T-helper 1 cell treated with Interleukin-12 subunit alpha and Interleukin-12 subunit beta and Interleukin-4 antibody, amounts not matched to agents 30 μg/mL and 1 μg/mL, for 36 hours (primary cell): ENCODE data around the gene ISX.
"Not testable (repeated sequence)": the region's sequence is repeated elsewhere in the genome, so short reads cannot be mapped to it uniquely, and the experiment has no call there.

Experiments used
- H3K27ac Mint-ChIP-seq: one replicate; pipeline ENCODE4 v1.8.0; 2021; ENCODE audit warnings: mild to moderate bottlenecking, mixed read lengths
- H3K27me3 Mint-ChIP-seq: one replicate; pipeline ENCODE4 v1.8.0; 2021; ENCODE audit warnings: low read depth, mixed read lengths
- H3K36me3 Mint-ChIP-seq: one replicate; pipeline ENCODE4 v1.8.0; 2021; ENCODE audit warnings: low read depth, mixed read lengths
- H3K4me1 Mint-ChIP-seq: one replicate; pipeline ENCODE4 v1.8.0; 2021; ENCODE audit warnings: low read depth, mixed read lengths
- H3K4me3 Mint-ChIP-seq: one replicate; pipeline ENCODE4 v1.8.0; 2021; ENCODE audit warnings: mild to moderate bottlenecking, moderate library complexity, mixed read lengths
- H3K9me3 Mint-ChIP-seq: one replicate; pipeline ENCODE4 v1.8.0; 2021; ENCODE audit warnings: mixed read lengths

ISX gene

GRCh38 chr22:35065796-35066218 lies at the start of gene ISX:
Gene ISX (plus strand): TSS chr22:35066158. CDS start chr22:35067088, 930 bp downstream.
- H3K27me3 Mint-ChIP-seq = no peaks in the 10 kb centered on the region
- H3K27ac Mint-ChIP-seq = no peak within 1 kb of the TSS
- no peaks in the 10 kb centered on the region for H3K36me3 Mint-ChIP-seq
- H3K9me3 Mint-ChIP-seq = no peaks in the 10 kb centered on the region
- no peak within 1 kb of the TSS for H3K4me3 Mint-ChIP-seq
- H3K4me1 Mint-ChIP-seq = peaks cover 4% of the 10 kb centered on the region

DNA sequence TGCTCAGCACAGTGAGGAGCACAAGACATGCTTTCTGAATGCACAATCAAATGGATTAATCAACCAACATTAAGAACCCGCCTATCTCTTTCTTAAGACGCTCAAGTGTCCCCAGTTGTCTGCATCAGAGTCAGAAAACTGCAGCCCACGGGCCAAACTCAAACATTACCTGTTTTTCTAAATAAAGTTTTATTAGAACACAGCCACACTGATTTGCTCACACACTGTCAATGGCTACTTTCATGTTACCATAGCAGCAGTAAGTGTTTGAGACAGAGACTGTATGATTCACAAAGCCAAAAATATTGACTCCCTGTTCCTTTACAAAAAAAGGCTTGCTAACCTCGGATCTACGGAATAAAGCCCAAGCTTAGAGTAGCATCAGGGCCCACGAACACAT lies 49.0 kb upstream of the ISX start:
- Mint-ChIP-seq H3K27ac (no peak overlapping the region), H3K27me3 (no peaks in the 10 kb centered on the region), H3K4me3 (no peak overlapping the region), H3K4me1 (no peaks in the 10 kb centered on the region), H3K9me3 (no peaks in the 10 kb centered on the region), H3K36me3 (no peaks in the 10 kb centered on the region)

- Mint-ChIP-seq H3K36me3 (no peaks in the 10 kb centered on the region), H3K27me3 (peaks cover under 1% of the 10 kb centered on the region), H3K9me3 (no peaks in the 10 kb centered on the region), H3K4me1 (peaks cover under 1% of the 10 kb centered on the region), H3K4me3 (no peak overlapping the region), H3K27ac (no peak overlapping the region)
These were observed 47.0 kb upstream of the ISX start for GRCh38 chr22:35018995-35019394.

DNA sequence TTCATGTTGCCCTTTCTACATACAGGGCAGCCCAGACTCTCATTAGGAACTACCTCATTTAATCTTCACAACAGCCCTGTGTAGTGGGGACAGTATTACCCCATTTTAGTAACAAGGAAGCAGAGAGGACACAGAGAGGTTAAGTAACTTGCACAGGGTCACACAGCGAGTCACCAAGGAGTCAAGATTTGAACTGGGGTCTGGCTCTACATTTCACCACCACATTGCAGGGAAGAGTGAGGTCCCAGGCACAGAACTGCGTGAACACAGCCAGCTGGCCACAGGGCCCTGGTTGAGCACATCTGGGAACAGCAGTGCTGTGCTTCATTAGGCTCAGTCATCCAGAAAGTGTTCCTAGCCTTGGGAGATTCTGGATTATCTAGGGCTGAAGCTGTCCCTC lies 45.4 kb upstream of the ISX start:
- Mint-ChIP-seq H3K9me3 (no peaks in the 10 kb centered on the region), H3K4me1 (peaks cover 3% of the 10 kb centered on the region), H3K27ac (no peak overlapping the region), H3K36me3 (no peaks in the 10 kb centered on the region), H3K27me3 (peaks cover 3% of the 10 kb centered on the region), H3K4me3 (no peak overlapping the region)

GRCh38 chr22:35021161-35021560 lies 44.8 kb upstream of the ISX start:
- H3K36me3 Mint-ChIP-seq = no peaks in the 10 kb centered on the region
- H3K27ac Mint-ChIP-seq = no peak overlapping the region
- H3K9me3 Mint-ChIP-seq = no peaks in the 10 kb centered on the region
- H3K4me3 Mint-ChIP-seq = no peak overlapping the region
- H3K27me3 Mint-ChIP-seq = peaks cover 3% of the 10 kb centered on the region
- peaks cover 3% of the 10 kb centered on the region for H3K4me1 Mint-ChIP-seq

GRCh38 chr22:35022291-35022690 lies 43.7 kb upstream of the ISX start:
- H3K27me3 Mint-ChIP-seq = peaks cover 3% of the 10 kb centered on the region

GRCh38 chr22:35023692-35024363 lies 42.1 kb upstream of the ISX start:
- no peak overlapping the region for H3K27ac Mint-ChIP-seq
- no peak overlapping the region for H3K4me3 Mint-ChIP-seq
- H3K9me3 Mint-ChIP-seq = no peaks in the 10 kb centered on the region
- H3K27me3 Mint-ChIP-seq = peaks cover 3% of the 10 kb centered on the region
- peaks cover 3% of the 10 kb centered on the region for H3K4me1 Mint-ChIP-seq
- H3K36me3 Mint-ChIP-seq = no peaks in the 10 kb centered on the region

More at GRCh38 chr22:35022291-35022690, 43.7 kb upstream of the ISX start:
- Mint-ChIP-seq H3K4me3 (no peak overlapping the region), H3K27ac (no peak overlapping the region), H3K4me1 (peaks cover 3% of the 10 kb centered on the region), H3K9me3 (no peaks in the 10 kb centered on the region), H3K36me3 (no peaks in the 10 kb centered on the region)

DNA sequence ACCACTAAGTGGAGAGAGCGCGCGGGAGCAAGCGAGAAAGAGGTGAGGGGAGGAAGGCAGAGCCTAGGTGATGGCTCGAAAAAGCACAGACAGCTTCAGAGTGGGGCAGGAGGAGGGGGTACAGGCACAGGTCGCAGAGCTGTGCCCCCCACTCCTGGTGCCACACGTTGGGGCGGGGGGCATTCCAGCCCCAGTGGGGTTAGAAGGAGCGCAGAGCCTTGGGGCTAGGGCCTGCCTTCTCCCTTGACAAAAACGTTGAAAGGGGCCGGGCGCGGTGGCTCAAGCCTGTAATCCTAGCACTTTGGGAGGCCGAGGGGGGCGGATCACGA lies 41.6 kb upstream of the ISX start:
- Mint-ChIP-seq H3K4me3 (no peak overlapping the region), H3K9me3 (no peaks in the 10 kb centered on the region), H3K27ac (no peak overlapping the region), H3K36me3 (no peaks in the 10 kb centered on the region), H3K27me3 (peaks cover 3% of the 10 kb centered on the region), H3K4me1 (peaks cover 3% of the 10 kb centered on the region)

GRCh38 chr22:35030112-35030511 lies 35.8 kb upstream of the ISX start:
- H3K27me3 Mint-ChIP-seq, H3K4me3 Mint-ChIP-seq, H3K36me3 Mint-ChIP-seq, H3K9me3 Mint-ChIP-seq, H3K27ac Mint-ChIP-seq, H3K4me1 Mint-ChIP-seq: not testable (repeated sequence)

GRCh38 chr22:35032571-35032970 lies 33.4 kb upstream of the ISX start:
- H3K4me3 Mint-ChIP-seq = no peak overlapping the region
- H3K4me1 Mint-ChIP-seq = no peaks in the 10 kb centered on the region
- H3K36me3 Mint-ChIP-seq = no peaks in the 10 kb centered on the region
- H3K27ac Mint-ChIP-seq = no peak overlapping the region
- H3K9me3 Mint-ChIP-seq = no peaks in the 10 kb centered on the region
- H3K27me3 Mint-ChIP-seq = peaks cover 3% of the 10 kb centered on the region

- no peak overlapping the region for H3K27ac Mint-ChIP-seq
- peaks cover 3% of the 10 kb centered on the region for H3K27me3 Mint-ChIP-seq
- H3K36me3 Mint-ChIP-seq = no peaks in the 10 kb centered on the region
- no peaks in the 10 kb centered on the region for H3K9me3 Mint-ChIP-seq
- no peak overlapping the region for H3K4me3 Mint-ChIP-seq
- H3K4me1 Mint-ChIP-seq = no peaks in the 10 kb centered on the region
These were observed 32.2 kb upstream of the ISX start for GRCh38 chr22:35033635-35034296.

GRCh38 chr22:35034963-35035362 lies 31.0 kb upstream of the ISX start:
- H3K36me3 Mint-ChIP-seq = no peaks in the 10 kb centered on the region
- H3K27me3 Mint-ChIP-seq = no peaks in the 10 kb centered on the region
- no peak overlapping the region for H3K27ac Mint-ChIP-seq
- H3K9me3 Mint-ChIP-seq = no peaks in the 10 kb centered on the region
- H3K4me1 Mint-ChIP-seq = no peaks in the 10 kb centered on the region
- H3K4me3 Mint-ChIP-seq = no peak overlapping the region

- no peaks in the 10 kb centered on the region for H3K9me3 Mint-ChIP-seq
- H3K4me3 Mint-ChIP-seq = no peak overlapping the region
- no peaks in the 10 kb centered on the region for H3K36me3 Mint-ChIP-seq
- no peak overlapping the region for H3K27ac Mint-ChIP-seq
- no peaks in the 10 kb centered on the region for H3K4me1 Mint-ChIP-seq
- no peaks in the 10 kb centered on the region for H3K27me3 Mint-ChIP-seq
These were observed 28.9 kb upstream of the ISX start for GRCh38 chr22:35037089-35037488.

DNA sequence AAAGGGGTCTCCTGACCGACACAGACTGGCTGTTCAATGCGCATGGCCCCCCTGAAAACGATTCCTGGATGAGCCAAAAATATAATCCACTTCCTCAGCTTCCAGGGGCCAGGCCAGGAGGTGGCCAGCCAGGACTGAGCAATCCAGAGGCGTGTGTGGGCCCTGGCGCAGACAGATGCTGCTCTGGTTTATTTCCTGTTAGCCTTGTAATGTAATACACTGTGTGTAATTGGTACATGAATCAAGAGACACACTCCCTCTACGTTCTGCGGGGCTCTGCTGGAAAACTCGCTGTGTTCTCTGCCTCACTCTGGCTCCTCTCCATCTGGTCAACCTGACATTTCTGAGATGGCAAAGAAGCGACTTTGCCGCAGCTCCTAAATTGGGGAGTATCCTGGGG lies 26.3 kb upstream of the ISX start:
- H3K4me3 Mint-ChIP-seq = no peak overlapping the region
- no peaks in the 10 kb centered on the region for H3K4me1 Mint-ChIP-seq
- no peaks in the 10 kb centered on the region for H3K9me3 Mint-ChIP-seq
- H3K27ac Mint-ChIP-seq = no peak overlapping the region
- no peaks in the 10 kb centered on the region for H3K27me3 Mint-ChIP-seq
- H3K36me3 Mint-ChIP-seq = no peaks in the 10 kb centered on the region

- H3K36me3 Mint-ChIP-seq = no peaks in the 10 kb centered on the region
- no peak overlapping the region for H3K27ac Mint-ChIP-seq
- H3K4me1 Mint-ChIP-seq = no peaks in the 10 kb centered on the region
These were observed 22.6 kb upstream of the ISX start for GRCh38 chr22:35043252-35043933.

More at GRCh38 chr22:35043252-35043933, 22.6 kb upstream of the ISX start:
- no peak overlapping the region for H3K4me3 Mint-ChIP-seq
- no peaks in the 10 kb centered on the region for H3K27me3 Mint-ChIP-seq
- H3K9me3 Mint-ChIP-seq = no peaks in the 10 kb centered on the region
